Esophagus squamous epithelium (tissue), 4 donors: ENCODE results near the gene SUCLG2.

ENCODE experiments used
- POLR2A ChIP-seq, 4 donors: fragments of 450-650 bp; IDR thresholded peaks; one replicate each; pipeline ENCODE4 v1.6.1; 2017; ENCODE audit warnings: antibody characterized with exemption in 4 of 4, mild to moderate bottlenecking in 4 of 4, moderate library complexity in 3 of 4
- TF ChIP-seq, protein P1 (sequence below), 6 experiments: fragments of 450-650 bp in 4 of 6; fragments of 200-600 bp in 2 of 6; sonication (generic) in 2 of 6; IDR thresholded peaks; one replicate each; pipeline ENCODE4 v1.5.1; 2016 to 2019; ENCODE audit warnings: antibody characterized with exemption in 6 of 6, mild to moderate bottlenecking in 4 of 6, moderate library complexity in 4 of 6

- TF ChIP-seq, protein P1, sequence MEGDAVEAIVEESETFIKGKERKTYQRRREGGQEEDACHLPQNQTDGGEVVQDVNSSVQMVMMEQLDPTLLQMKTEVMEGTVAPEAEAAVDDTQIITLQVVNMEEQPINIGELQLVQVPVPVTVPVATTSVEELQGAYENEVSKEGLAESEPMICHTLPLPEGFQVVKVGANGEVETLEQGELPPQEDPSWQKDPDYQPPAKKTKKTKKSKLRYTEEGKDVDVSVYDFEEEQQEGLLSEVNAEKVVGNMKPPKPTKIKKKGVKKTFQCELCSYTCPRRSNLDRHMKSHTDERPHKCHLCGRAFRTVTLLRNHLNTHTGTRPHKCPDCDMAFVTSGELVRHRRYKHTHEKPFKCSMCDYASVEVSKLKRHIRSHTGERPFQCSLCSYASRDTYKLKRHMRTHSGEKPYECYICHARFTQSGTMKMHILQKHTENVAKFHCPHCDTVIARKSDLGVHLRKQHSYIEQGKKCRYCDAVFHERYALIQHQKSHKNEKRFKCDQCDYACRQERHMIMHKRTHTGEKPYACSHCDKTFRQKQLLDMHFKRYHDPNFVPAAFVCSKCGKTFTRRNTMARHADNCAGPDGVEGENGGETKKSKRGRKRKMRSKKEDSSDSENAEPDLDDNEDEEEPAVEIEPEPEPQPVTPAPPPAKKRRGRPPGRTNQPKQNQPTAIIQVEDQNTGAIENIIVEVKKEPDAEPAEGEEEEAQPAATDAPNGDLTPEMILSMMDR (IDR thresholded peaks at IDR 0.05): no peak
- TF ChIP-seq POLR2A (IDR thresholded peaks at IDR 0.05): no peak
Observed at GRCh38 chr3:67489816-67490215, 164.6 kb downstream of the SUCLG2 start.
